Cardiac fibroblast (primary cell): ENCODE data around the gene GJD2.
A peak's percentile ranks its signal among the peaks of the same experiment; 100 is the strongest.

Experiments used
- DNase-seq, 2 donors: peaks; one replicate each; pipeline versions ENCODE4 v3.0.0 to v3.0.0-alpha.2; 2010; ENCODE audit warnings: low read depth in 2 of 2
- H3K4me3 ChIP-seq, 2 donors: replicated peaks in 1 of 2; 1 replicate in 1 of 2; 2 replicates in 1 of 2; pipeline ENCODE4 v1.5.1; 2011; ENCODE audit warnings: low read depth in 2 of 2, low read length in 2 of 2, mild to moderate bottlenecking in 2 of 2, moderate library complexity in 1 of 2
- TF ChIP-seq, protein P1 (sequence below): IDR thresholded peaks from one replicate; pipeline ENCODE4 v1.5.1; 2011; ENCODE audit warnings: low read depth, mild to moderate bottlenecking, low read length, inconsistent platforms

GJD2 gene

GRCh38 chr15:34729886-34730285 lies 24.9 kb downstream of the GJD2 start:
- TF ChIP-seq, protein P1, sequence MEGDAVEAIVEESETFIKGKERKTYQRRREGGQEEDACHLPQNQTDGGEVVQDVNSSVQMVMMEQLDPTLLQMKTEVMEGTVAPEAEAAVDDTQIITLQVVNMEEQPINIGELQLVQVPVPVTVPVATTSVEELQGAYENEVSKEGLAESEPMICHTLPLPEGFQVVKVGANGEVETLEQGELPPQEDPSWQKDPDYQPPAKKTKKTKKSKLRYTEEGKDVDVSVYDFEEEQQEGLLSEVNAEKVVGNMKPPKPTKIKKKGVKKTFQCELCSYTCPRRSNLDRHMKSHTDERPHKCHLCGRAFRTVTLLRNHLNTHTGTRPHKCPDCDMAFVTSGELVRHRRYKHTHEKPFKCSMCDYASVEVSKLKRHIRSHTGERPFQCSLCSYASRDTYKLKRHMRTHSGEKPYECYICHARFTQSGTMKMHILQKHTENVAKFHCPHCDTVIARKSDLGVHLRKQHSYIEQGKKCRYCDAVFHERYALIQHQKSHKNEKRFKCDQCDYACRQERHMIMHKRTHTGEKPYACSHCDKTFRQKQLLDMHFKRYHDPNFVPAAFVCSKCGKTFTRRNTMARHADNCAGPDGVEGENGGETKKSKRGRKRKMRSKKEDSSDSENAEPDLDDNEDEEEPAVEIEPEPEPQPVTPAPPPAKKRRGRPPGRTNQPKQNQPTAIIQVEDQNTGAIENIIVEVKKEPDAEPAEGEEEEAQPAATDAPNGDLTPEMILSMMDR = no peak
- DNase-seq = no peak
- no peak overlapping the region for H3K4me3 ChIP-seq

- no peak overlapping the region for H3K4me3 ChIP-seq
- no peak for DNase-seq
- TF ChIP-seq, protein P1 = no peak
Measured at GRCh38 chr15:34729056-34729455, 25.7 kb downstream of the GJD2 start.

GRCh38 chr15:34726406-34727100 lies 28.2 kb downstream of the GJD2 start:
- TF ChIP-seq, protein P1 = no peak
- peak in 1 of 2 donors; percentile 8 for DNase-seq
- no peak overlapping the region for H3K4me3 ChIP-seq

DNA sequence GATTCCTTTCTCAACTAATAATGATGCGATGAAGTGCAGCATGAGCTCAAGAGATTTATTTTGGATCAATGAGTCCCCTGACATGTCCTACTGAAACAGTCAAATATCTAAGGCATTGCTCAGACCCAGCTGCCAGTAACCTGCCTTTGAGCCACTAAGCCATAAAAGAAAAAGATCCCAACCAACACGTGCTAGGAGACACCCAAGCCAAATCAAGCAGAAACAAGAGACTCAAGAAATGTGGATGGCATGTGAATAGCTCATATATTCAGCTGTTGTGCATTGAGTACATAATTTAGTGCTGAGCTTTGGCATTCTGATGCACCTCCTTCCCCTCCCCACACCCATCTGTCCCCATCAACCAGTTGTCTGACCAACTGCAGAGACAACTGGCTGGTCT lies 29.2 kb downstream of the GJD2 start:
- no peak overlapping the region for H3K4me3 ChIP-seq
- TF ChIP-seq, protein P1 = no peak
- DNase-seq = no peak

- TF ChIP-seq, protein P1 = no peak
- DNase-seq = no peak
- no peak overlapping the region for H3K4me3 ChIP-seq
Measured at GRCh38 chr15:34724481-34724880, 30.3 kb downstream of the GJD2 start.

- H3K4me3 ChIP-seq = no peak overlapping the region
- TF ChIP-seq, protein P1 = no peak
- peak; percentile 16 to 29 for DNase-seq
Measured at GRCh38 chr15:34722439-34722836, 32.4 kb downstream of the GJD2 start.

DNA sequence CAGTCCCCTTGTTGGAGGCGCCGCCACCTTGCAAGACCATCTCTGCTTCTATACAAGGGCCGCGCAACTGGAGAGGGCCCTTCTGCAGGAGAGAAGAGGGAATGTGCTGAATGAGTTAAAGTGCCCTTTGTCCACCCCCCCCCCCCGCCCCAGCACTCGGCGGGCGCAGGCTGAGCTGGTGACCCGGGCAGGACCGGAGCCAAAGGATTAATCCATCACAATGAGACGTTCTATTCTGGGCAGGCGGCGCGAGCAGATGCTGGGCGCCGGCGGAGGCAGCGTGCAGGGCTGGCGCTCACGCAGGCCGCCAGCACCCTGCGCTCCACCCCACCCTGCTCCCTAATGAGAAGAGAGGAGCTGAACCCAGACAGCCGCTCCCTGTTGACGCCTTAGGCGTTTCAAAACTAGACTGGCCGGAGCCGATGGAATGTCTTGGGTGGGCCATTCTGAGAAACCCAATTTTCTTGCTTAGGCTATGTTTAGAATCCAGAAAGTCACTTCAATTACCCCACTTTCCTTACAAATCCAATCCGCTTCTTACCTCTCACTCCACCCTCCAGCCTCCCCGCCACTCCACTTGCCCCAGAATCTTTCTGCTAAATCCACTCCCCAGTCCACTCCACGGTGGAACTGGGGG lies 32.9 kb downstream of the GJD2 start:
- TF ChIP-seq, protein P1 = no peak
- peak overlapping the region in 1 of 2 donors; percentile 18 for H3K4me3 ChIP-seq
- DNase-seq = peak; percentile 41 to 47
